Endometrium (tissue), 2 donors: ENCODE measurements around the gene EFHD2.
"Not testable (repeated sequence)": the region's sequence is repeated elsewhere in the genome, so short reads cannot be mapped to it uniquely, and the experiment has no call there.

Experiments
- FAIRE-seq: peaks from 2 replicates; lab custom pipeline; 2012; peaks lifted over from hg19 to GRCh38; lab: Jason Lieb, UNC
- donor health status: control.
- donor health status: control.

EFHD2 gene

GRCh38 chr1:15452866-15453571 lies 43.3 kb downstream of the EFHD2 start:
- FAIRE-seq: no peak

DNA sequence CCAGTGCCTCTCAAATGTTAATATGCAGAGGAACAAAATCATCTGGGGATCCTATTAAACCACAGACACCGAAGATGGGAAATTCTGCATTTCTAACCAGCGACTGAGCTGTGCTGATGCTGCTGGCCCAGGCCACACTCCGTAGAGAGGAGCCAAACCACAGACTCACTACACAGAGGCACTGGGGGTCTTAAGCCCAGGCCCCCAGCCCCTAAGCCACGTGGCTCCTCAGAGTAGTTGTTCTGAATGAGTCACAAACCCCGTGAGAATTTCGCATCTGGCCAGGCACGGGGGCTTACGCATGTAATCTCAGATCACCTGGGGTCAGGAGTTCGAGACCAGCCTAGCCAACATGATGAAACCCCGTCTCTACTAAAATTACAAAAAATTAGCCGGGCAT lies 44.0 kb downstream of the EFHD2 start:
- no peak for FAIRE-seq

DNA sequence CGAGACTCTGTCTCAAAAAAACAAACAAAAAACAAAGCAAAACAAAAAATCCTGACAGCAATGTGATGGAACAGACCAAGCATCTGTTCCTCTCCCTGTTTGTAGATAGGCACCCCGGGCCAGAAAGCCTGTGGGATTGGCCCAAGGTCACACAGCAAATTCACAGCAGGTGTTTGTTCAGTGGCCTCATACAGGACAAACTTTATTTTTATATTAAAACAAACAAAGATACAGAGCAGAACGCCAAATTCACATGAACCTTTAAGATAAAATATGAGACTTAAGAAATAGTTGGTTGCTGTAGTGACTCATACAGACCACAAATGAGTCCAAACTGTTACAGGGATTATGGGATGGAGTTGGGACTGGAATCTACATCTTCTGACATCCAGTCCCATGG lies 44.6 kb downstream of the EFHD2 start:
- no peak for FAIRE-seq

DNA sequence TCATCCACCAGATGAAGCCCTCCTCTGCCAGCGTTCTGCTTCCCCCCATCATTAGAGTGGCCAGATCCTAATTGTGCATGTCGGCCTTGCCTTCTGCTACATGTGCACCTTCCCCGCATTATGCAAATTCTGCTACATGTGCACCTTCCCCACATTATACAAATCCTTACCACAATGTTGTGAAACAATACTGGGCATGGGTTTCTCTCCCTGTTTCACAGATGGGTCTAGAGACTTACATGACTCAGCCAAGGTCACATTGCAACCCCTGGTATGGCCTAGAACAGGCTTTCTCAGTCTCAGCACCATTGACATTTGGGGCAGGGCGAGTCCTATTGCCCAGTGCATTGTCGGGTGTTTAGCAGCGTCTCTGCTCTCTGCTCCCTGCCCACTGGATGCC lies 45.8 kb downstream of the EFHD2 start:
- no peak for FAIRE-seq

GRCh38 chr1:15456313-15456954 lies 46.7 kb downstream of the EFHD2 start, which contains the start of gene CELA2A:
CELA2A (plus strand) TSS chr1:15456732; CDS start chr1:15456754, 22 bp downstream.
- FAIRE-seq: no peak

DNA sequence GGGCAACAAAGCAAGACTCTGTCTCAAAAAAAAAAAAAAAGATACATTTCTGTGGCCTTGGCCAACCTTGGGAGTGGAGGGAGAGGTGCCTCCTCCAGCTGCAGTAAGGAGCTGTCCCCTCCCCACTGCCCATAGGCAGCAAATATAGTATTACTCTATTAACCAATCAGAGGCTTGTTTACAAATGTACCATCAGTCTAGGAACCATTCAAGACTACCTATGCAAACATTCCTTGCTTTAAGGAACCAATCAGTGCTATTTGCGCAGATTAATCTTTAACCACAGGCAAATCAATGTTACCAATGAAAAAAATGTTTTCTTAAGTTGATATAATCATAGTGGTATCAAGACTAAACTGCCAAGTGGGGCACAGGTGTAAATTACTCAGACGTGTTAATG lies 47.9 kb downstream of the EFHD2 start:
- FAIRE-seq: no peak

- not testable (repeated sequence) for FAIRE-seq
Measured at GRCh38 chr1:15458388-15458787, 48.7 kb downstream of the EFHD2 start.

- FAIRE-seq: no peak
Measured at GRCh38 chr1:15459771-15460707, 50.4 kb downstream of the EFHD2 start.

- FAIRE-seq: no peak
Measured at GRCh38 chr1:15460708-15461095, 51.0 kb downstream of the EFHD2 start.

DNA sequence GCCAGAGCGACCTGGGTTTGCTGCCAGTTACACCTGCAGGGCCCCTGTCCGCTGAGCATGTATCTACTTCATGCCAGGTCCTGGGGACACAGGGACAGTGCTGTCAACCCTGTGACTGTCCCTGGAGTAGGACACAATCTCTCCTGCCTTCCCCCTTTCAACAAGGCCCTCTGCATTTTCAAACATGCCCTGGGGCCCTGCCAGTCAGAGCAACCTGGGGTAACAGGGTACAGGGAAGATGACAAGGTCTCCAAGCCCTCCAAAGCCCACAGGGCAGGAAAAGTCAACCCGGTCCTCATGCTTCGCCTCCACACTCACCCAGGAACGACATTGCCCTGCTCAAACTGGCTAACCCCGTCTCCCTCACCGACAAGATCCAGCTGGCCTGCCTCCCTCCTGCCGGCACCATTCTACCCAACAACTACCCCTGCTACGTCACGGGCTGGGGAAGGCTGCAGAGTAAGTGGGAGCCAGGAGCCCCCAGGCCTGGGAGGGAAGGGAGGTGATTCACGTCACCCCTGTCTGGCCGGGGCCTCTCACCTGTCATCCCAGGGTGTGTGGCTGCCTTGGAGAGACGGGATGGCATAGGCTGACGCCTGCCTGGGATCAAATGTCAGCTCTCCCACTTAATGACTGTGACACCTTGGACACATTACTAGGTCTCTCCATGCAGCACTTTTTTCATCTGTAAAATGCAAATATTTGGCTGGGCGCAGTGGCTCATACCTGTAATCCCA lies 53.5 kb downstream of the EFHD2 start:
- FAIRE-seq: not testable (repeated sequence)

- not testable (repeated sequence) for FAIRE-seq
Measured at GRCh38 chr1:15463926-15464322, 54.2 kb downstream of the EFHD2 start.

DNA sequence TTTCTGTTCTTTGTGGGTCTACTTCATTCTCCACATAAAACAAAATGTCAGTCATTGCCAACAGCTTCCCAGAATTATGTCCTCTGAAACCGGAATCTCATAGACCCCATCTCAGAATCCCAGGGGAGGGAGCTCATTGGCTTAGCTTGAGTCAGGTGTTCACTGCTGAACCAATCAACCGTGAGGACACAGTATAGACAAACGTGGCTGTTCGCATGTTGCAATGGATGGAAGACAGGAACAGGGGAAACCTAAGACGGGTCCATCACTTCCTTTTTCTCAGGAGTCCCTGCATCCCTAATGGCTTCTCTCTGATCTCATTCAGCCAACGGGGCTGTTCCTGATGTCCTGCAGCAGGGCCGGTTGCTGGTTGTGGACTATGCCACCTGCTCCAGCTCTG lies 56.0 kb downstream of the EFHD2 start:
- no peak for FAIRE-seq

DNA sequence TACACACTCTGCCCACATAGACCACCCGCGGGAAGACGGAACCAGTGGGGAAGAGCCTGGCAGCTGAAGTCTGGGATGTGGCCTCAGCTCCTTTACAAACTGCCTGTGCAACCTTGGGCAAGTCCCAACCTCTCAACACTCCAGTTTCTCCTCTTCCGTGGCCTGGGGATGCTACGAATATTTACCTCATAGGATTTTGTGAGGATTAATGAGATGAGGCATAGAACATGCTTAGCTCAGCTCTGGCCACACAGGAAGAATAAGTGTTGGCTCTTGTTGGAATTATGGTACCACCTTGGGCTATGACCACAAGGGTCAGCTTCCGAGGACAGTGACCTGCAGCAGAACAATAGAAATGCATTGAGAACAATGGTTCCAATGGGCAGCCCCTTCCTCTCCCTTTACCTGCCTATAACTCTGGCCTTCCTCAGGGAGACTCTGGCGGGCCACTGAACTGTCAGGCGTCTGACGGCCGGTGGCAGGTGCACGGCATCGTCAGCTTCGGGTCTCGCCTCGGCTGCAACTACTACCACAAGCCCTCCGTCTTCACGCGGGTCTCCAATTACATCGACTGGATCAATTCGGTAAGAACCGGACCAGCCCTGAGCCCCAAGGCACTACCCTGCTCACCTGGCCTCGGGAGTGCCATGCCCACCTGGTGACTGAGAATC lies 57.4 kb downstream of the EFHD2 start:
- not testable (repeated sequence) for FAIRE-seq

DNA sequence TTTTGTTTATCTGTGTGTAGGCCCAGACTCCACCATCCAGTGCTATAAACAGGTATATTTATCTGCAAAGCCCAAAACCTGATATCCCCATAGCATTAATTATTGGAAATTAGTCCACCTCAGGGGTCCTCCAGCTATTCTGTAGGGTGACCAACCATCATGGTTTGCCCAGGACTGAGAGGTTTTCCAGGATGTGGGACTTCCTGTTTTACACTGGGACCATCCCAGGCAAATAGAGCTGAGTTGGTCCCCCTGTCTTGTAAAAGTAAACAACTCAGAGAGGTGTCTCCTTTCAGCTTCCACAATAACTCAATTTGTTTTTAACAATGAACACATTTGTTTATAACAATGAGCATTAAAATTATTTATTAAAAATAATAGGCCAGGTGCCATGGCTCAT lies 58.5 kb downstream of the EFHD2 start:
- FAIRE-seq: no peak

DNA sequence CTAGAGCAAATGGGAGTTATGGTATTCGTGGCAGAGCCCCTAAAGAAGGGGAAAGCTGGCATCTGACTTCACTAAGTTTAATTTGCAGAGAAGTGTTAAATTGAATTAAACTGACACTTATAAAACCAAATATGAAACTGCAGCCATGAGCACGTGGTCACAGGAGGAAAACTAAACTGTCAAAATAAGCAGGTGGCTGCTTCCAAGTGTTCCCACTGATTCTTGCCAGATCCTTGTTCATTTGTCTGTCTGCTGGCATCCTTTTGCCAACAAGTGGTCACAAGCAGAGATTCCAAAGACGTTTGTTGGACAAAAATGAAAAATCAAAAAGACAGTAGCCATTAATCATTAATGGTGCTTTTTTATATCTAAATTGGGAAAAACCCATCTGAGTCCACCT lies 59.7 kb downstream of the EFHD2 start:
- no peak for FAIRE-seq

- FAIRE-seq: not testable (repeated sequence)
Measured at GRCh38 chr1:15469821-15470448, 60.2 kb downstream of the EFHD2 start.

DNA sequence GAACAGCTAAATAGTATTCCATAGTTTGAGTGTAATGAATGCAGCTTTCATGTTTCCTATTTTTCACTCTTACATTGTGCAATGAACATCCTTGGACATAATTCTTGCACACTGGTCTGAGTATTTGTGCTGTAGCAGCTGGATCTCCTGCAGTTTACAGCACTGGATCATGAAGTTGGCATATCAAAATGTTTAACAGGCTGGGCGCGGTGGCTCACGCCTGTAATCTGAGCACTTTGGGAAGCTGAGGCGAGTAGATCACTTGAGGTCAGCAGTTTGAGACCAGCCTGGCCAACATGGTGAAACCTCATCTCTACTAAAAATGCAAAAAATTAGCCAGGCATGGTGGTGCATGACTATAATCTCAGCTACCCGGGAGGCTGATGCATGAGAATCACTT lies 61.4 kb downstream of the EFHD2 start:
- FAIRE-seq: not testable (repeated sequence)

GRCh38 chr1:15471723-15472122 lies 62.0 kb downstream of the EFHD2 start:
- not testable (repeated sequence) for FAIRE-seq

DNA sequence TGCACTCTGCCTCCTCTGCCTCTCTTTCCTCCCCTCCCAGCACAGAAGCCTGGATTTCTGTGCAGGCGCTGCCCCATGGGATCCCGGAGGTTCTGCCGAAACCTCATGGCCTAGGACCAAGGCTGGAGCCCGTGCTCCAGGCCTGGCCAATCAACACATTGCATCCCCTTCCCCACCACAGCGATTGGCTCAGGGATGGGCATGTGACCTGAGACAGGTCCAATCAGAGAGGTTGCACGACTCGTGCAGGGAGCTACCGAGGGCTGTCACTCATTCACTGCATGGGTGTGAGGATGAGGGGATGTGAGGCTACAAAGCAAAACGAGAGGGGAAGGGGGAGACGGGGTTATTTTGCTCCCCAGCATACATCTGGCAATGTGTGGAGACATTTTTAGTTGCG lies 62.9 kb downstream of the EFHD2 start:
- FAIRE-seq: no peak

GRCh38 chr1:15475752-15476314 lies 66.1 kb downstream of the EFHD2 start, which contains the start of gene CELA2B:
CELA2B (plus strand) TSS chr1:15476104; CDS start chr1:15476126, 22 bp downstream.
- FAIRE-seq: no peak
